DOHH2 (cell line): Measurements from ENCODE around the gene CTTNBP2.

Experiments used
- H3F3A ChIP-seq: fragments of 200-600 bp; sonication (generic), shearing (Covaris generic); 2 replicates; pipeline ENCODE4 v1.6.0; 2016; ENCODE audit warnings: antibody characterized with exemption, mild to moderate bottlenecking; ENCODE audit not compliant: control insufficient read depth, insufficient read depth
- H3K27ac ChIP-seq: fragments of 200-600 bp; sonication (generic); 2 replicates; pipeline ENCODE4 v1.5.1; 2014; ENCODE audit warnings: low read depth, mild to moderate bottlenecking, low read length, moderate library complexity
- H3K27me3 ChIP-seq: fragments of 200-600 bp; sonication (generic); 2 replicates; pipeline ENCODE4 v1.6.1; 2014; ENCODE audit warnings: mild to moderate bottlenecking, low read length, mixed read lengths; ENCODE audit not compliant: control insufficient read depth
- H3K36me3 ChIP-seq: fragments of 200-600 bp; sonication (generic); 2 replicates; pipeline ENCODE4 v1.6.1; 2014; ENCODE audit warnings: mild to moderate bottlenecking, low read length, moderate library complexity, mixed read lengths; ENCODE audit not compliant: control insufficient read depth
- H3K4me1 ChIP-seq: fragments of 200-600 bp; sonication (generic); 2 replicates; pipeline ENCODE4 v1.6.1; 2014; ENCODE audit warnings: mild to moderate bottlenecking, low read length, mixed read lengths; ENCODE audit not compliant: control insufficient read depth
- H3K4me2 ChIP-seq: fragments of 200-600 bp; sonication (generic); 2 replicates; pipeline ENCODE4 v1.6.0; 2014; ENCODE audit warnings: mild to moderate bottlenecking, low read length, moderate library complexity
- H3K4me3 ChIP-seq: fragments of 200-600 bp; sonication (generic); 2 replicates; pipeline ENCODE4 v1.5.1; 2014; ENCODE audit warnings: mild to moderate bottlenecking, low read length, mixed read lengths
- H3K79me2 ChIP-seq: fragments of 200-600 bp; sonication (generic); 2 replicates; pipeline ENCODE4 v1.6.1; 2014; ENCODE audit warnings: mild to moderate bottlenecking, low read length, mixed read lengths; ENCODE audit not compliant: control insufficient read depth
- H3K9me2 ChIP-seq: fragments of 200-600 bp; sonication (generic); replicated peaks from 2 replicates; pipeline ENCODE4 v1.6.1; 2014; ENCODE audit warnings: mild to moderate bottlenecking, low read length, mixed read lengths; ENCODE audit not compliant: control insufficient read depth
- H3K9me3 ChIP-seq: fragments of 200-600 bp; sonication (generic); 2 replicates; pipeline ENCODE4 v1.6.1; 2014; ENCODE audit warnings: antibody characterized with exemption, low read length, mixed read lengths; ENCODE audit not compliant: control insufficient read depth, insufficient read depth
- H4K20me1 ChIP-seq: fragments of 200-600 bp; sonication (generic); 2 replicates; pipeline ENCODE4 v1.6.0; 2014; ENCODE audit warnings: low read depth, mild to moderate bottlenecking, antibody characterized with exemption, low read length, moderate library complexity; ENCODE audit not compliant: control insufficient read depth, insufficient read depth
- EZH2phosphoT487 ChIP-seq: fragments of 200-600 bp; sonication (generic); IDR thresholded peaks from 2 replicates; pipeline ENCODE4 v1.6.1; 2017; ENCODE audit warnings: borderline replicate concordance, mild to moderate bottlenecking, antibody characterized with exemption, low read length, moderate library complexity, mixed read lengths
- TF ChIP-seq, protein P1 (sequence below): fragments of 200-600 bp; sonication (generic); IDR thresholded peaks from one replicate; pipeline ENCODE4 v1.5.1; 2014; ENCODE audit warnings: antibody characterized with exemption, mild to moderate bottlenecking, low read depth, low read length; ENCODE audit not compliant: poor library complexity, severe bottlenecking

Gene CTTNBP2

DNA sequence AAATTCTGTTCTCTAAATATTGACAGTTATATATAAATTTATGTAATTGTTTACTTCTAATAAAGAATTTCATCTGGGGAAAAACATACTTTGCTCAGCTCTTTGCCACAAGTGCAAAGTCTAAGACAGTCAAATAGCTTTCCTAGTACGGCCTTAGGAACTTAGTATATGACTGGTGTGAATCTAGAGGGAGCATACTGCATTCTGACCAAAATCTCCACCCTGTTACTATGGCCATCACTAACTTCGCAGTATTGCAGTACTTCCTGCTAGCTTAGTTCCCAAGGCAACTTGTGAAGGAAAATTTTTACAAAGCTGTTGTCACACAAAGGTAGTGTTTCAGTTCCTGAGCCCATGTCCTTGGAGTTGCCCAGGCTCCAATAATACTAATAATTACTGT, 211.9 kb downstream of the CTTNBP2 start:
- H3K36me3 ChIP-seq, result no peaks in the 10 kb centered on the region
- H3K4me1 ChIP-seq, result no peaks in the 10 kb centered on the region
- H3K9me3 ChIP-seq, result no peaks in the 10 kb centered on the region
- no peaks in the 10 kb centered on the region for H3F3A ChIP-seq
- TF ChIP-seq, protein P1, sequence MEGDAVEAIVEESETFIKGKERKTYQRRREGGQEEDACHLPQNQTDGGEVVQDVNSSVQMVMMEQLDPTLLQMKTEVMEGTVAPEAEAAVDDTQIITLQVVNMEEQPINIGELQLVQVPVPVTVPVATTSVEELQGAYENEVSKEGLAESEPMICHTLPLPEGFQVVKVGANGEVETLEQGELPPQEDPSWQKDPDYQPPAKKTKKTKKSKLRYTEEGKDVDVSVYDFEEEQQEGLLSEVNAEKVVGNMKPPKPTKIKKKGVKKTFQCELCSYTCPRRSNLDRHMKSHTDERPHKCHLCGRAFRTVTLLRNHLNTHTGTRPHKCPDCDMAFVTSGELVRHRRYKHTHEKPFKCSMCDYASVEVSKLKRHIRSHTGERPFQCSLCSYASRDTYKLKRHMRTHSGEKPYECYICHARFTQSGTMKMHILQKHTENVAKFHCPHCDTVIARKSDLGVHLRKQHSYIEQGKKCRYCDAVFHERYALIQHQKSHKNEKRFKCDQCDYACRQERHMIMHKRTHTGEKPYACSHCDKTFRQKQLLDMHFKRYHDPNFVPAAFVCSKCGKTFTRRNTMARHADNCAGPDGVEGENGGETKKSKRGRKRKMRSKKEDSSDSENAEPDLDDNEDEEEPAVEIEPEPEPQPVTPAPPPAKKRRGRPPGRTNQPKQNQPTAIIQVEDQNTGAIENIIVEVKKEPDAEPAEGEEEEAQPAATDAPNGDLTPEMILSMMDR, result no peak
- no peak for TF ChIP-seq EZH2phosphoT487
- no peaks in the 10 kb centered on the region for H4K20me1 ChIP-seq
- no peak overlapping the region for H3K4me3 ChIP-seq
- H3K79me2 ChIP-seq, result no peaks in the 10 kb centered on the region
- H3K4me2 ChIP-seq, result no peak overlapping the region
- H3K9me2 ChIP-seq, result no peaks in the 10 kb centered on the region
- no peak overlapping the region for H3K27ac ChIP-seq
- H3K27me3 ChIP-seq, result no peaks in the 10 kb centered on the region
